K562 (cell line): Measurements from ENCODE around the gene TEX38. TPM values are rescaled to one million over a fixed set of nuclear protein-coding genes. Genes with fewer than 3 reads are reported as not detected.
"Not testable (repeated sequence)": the region's sequence is repeated elsewhere in the genome, so short reads cannot be mapped to it uniquely, and the experiment has no call there.

ENCODE experiments used
- ATAC-seq: fragments of 200-7000 bp; cut with Tn5 transposase; 3 replicates; pipeline ENCODE4 v1.9.1; 2020; ENCODE audit warnings: moderate library complexity
- BruUV-seq: library from RNA; stranded (reverse); fragments of 400-500 nt; replicated peaks from 2 replicates; lab custom pipeline; 2021; lab: Mats Ljungman, UMichigan
- CTCF ChIA-PET: fragments of 300-600 bp; formaldehyde crosslinking; extraction: SDS; loops from one replicate; lab custom pipeline; 2021; ENCODE audit warnings: low intra/inter-chr PET ratio; lab: Yijun Ruan, JAX
- POLR2A ChIA-PET: fragments of 300-600, 350-650 bp; sonication (Branson Sonifier 250); formaldehyde crosslinking; extraction: SDS; loops from one replicate; lab custom pipeline; 2021; ENCODE audit warnings: antibody characterized with exemption, inconsistent platforms; lab: Yijun Ruan, JAX
- DNase-seq, 4 experiments: peaks; one replicate each; pipeline versions ENCODE4 v3.0.0 to v3.0.0-alpha.2; 2011 to 2018; ENCODE audit warnings: low spot score in 3 of 4, mixed read lengths in 3 of 4; ENCODE audit errors: extremely low read depth in 1 of 4
- FAIRE-seq: peaks from 2 replicates; lab custom pipeline; 2011; peaks lifted over from hg19 to GRCh38; lab: Jason Lieb, UNC
- H2AFZ ChIP-seq: 2 replicates; pipeline ENCODE4 v1.6.0; 2011; ENCODE audit warnings: low read depth, low read length, control low read depth, inconsistent platforms
- H3K27ac ChIP-seq: fragments of 200-600 bp; 3 replicates; pipeline ENCODE4 v1.8.0; 2011; ENCODE audit warnings: low read depth, mild to moderate bottlenecking, control low read depth, inconsistent platforms, low read length, moderate library complexity, mixed read lengths; ENCODE audit errors: extremely low read depth
- H3K27me3 ChIP-seq, 2 experiments: fragments of 300-600 bp in 1 of 2; 2 replicates in 1 of 2; 3 replicates in 1 of 2; pipeline versions ENCODE4 v1.6.0 to v1.8.0; 2011; ENCODE audit warnings: inconsistent platforms in 2 of 2, low read length in 2 of 2, mild to moderate bottlenecking in 1 of 2, mixed read lengths in 1 of 2, moderate library complexity in 1 of 2; ENCODE audit not compliant: control insufficient read depth in 2 of 2, insufficient read depth in 2 of 2
- H3K36me3 ChIP-seq: fragments of 300-600 bp; 3 replicates; pipeline ENCODE4 v1.8.0; 2011; ENCODE audit warnings: mild to moderate bottlenecking, low read length, inconsistent platforms; ENCODE audit not compliant: control insufficient read depth, insufficient read depth
- H3K4me1 ChIP-seq, 2 experiments: fragments of 200-600 bp in 1 of 2; replicated peaks in 1 of 2; 2 replicates in 1 of 2; 3 replicates in 1 of 2; pipeline versions ENCODE4 v1.5.1 to v1.8.0; 2011; ENCODE audit warnings: inconsistent platforms in 2 of 2, low read length in 2 of 2, mild to moderate bottlenecking in 1 of 2, mixed read lengths in 1 of 2, moderate library complexity in 1 of 2; ENCODE audit not compliant: control insufficient read depth in 2 of 2, insufficient read depth in 2 of 2
- H3K4me2 ChIP-seq: 2 replicates; pipeline ENCODE4 v1.6.1; 2011; ENCODE audit warnings: low read length, control low read depth, inconsistent platforms, mixed read lengths; ENCODE audit not compliant: insufficient read depth
- H3K4me3 ChIP-seq: fragments of 200-600 bp; sonication (generic), shearing (Covaris generic); 2 replicates; pipeline ENCODE4 v1.5.1; 2016; ENCODE audit warnings: control low read depth, inconsistent platforms
- H3K79me2 ChIP-seq: fragments of 200-600 bp; 3 replicates; pipeline ENCODE4 v1.8.0; 2011; ENCODE audit warnings: low read length, inconsistent platforms; ENCODE audit not compliant: control insufficient read depth, insufficient read depth
- H3K9ac ChIP-seq, 2 experiments: 2 replicates each; pipeline versions ENCODE4 v1.6.0 to v1.6.1; 2011; ENCODE audit warnings: low read depth in 2 of 2, low read length in 2 of 2, control low read depth in 1 of 2, inconsistent platforms in 1 of 2, mild to moderate bottlenecking in 1 of 2, mixed read lengths in 1 of 2; ENCODE audit not compliant: insufficient read depth in 1 of 2
- H3K9me1 ChIP-seq: one replicate; pipeline ENCODE4 v1.6.0; 2011; ENCODE audit warnings: inconsistent platforms, mild to moderate bottlenecking, low read length, moderate library complexity; ENCODE audit not compliant: control insufficient read depth, insufficient read depth
- H3K9me3 ChIP-seq: replicated peaks from 2 replicates; pipeline ENCODE4 v1.5.1; 2011; ENCODE audit warnings: low read depth, low read length, inconsistent platforms; ENCODE audit not compliant: control insufficient read depth, insufficient read depth
- H4K20me1 ChIP-seq: replicated peaks from 2 replicates; pipeline ENCODE4 v1.6.1; 2011; ENCODE audit warnings: low read length, inconsistent platforms, mixed read lengths; ENCODE audit not compliant: control insufficient read depth, insufficient read depth
- AFF4 ChIP-seq: sonication (generic); formaldehyde crosslinking; IDR thresholded peaks from 2 replicates; pipeline ENCODE4 v1.8.0; 2023; ENCODE audit warnings: mild to moderate bottlenecking, missing genetic modification reagents
- FIP1L1 ChIP-seq: fragments of 200-400 bp; formaldehyde crosslinking; IDR thresholded peaks from 2 replicates; pipeline ENCODE4 v1.6.1; 2018; ENCODE audit warnings: mild to moderate bottlenecking, low read depth, low read length; ENCODE audit not compliant: poor library complexity, severe bottlenecking
- NR2F6 ChIP-seq: fragments of 450-650 bp; formaldehyde crosslinking; IDR thresholded peaks from 2 replicates; pipeline ENCODE4 v1.4.0; 2020; ENCODE audit warnings: mild to moderate bottlenecking
- PCBP1 ChIP-seq: fragments of 200-400 bp; formaldehyde crosslinking; IDR thresholded peaks from 2 replicates; pipeline ENCODE4 v1.6.1; 2018; ENCODE audit warnings: mild to moderate bottlenecking, low read depth, low read length; ENCODE audit not compliant: poor library complexity, severe bottlenecking
- SAFB2 ChIP-seq: fragments of 200-400 bp; formaldehyde crosslinking; IDR thresholded peaks from 2 replicates; pipeline ENCODE4 v1.6.1; 2018; ENCODE audit warnings: borderline replicate concordance, low read length, low read depth, moderate library complexity; ENCODE audit not compliant: severe bottlenecking
- SP1 ChIP-seq: sonication (generic); formaldehyde crosslinking; IDR thresholded peaks from 2 replicates; pipeline ENCODE4 v1.8.1; 2022; ENCODE audit warnings: mild to moderate bottlenecking, missing genetic modification reagents
- ZBTB34 ChIP-seq: fragments of 250-450 bp; sonication (Bioruptor Pico); IDR thresholded peaks from 2 replicates; pipeline ENCODE4 v1.8.0; 2021; ENCODE audit warnings: mild to moderate bottlenecking, moderate library complexity
- ZFPM2 ChIP-seq: fragments of 250-450 bp; sonication (Bioruptor Pico); IDR thresholded peaks from 2 replicates; pipeline ENCODE4 v1.5.1; 2022; ENCODE audit warnings: mild to moderate bottlenecking
- ZNF133 ChIP-seq: fragments of 250-450 bp; sonication (Bioruptor Pico); IDR thresholded peaks from 2 replicates; pipeline ENCODE4 v1.4.0; 2020; ENCODE audit warnings: mild to moderate bottlenecking
- ZNF146 ChIP-seq: IDR thresholded peaks from one replicate; pipeline ENCODE4 v1.6.1; 2018; ENCODE audit warnings: missing compliant biosample characterization; ENCODE audit not compliant: unreplicated experiment
- ZNF696 ChIP-seq: fragments of 250-450 bp; sonication (Bioruptor Pico); conservative IDR thresholded peaks from 2 replicates; pipeline ENCODE4 v1.4.0; 2020; ENCODE audit warnings: mild to moderate bottlenecking, moderate library complexity
- WGBS: fragments of 100-300 bp; shearing (Covaris generic); methylation state at CpG from one replicate; pipeline ENCODE4 v1.1.6; 2016; ENCODE audit warnings: low coverage, mixed read lengths; ENCODE audit not compliant: insufficient coverage; ENCODE audit errors: missing lambda C conversion rate; 5-methylcytosine and 5-hydroxymethylcytosine counted together
- in situ Hi-C: fragments of 300-500 bp; cut with MboI; formaldehyde crosslinking; loops from 4 replicates; pipeline ENCODE4 v1.15.0; 2018; ENCODE audit warnings: inconsistent platforms, mixed read lengths
- intact Hi-C: fragments of 100-400 bp; cut with micrococcal nuclease; formaldehyde crosslinking; loops from 2 replicates; pipeline ENCODE4 v1.14.2; 2022
- polyA plus RNA-seq, 8 experiments: library from polyadenylated mRNA; depleted of rRNA in 4 of 8; stranded (reverse) in 5 of 8; unstranded in 3 of 8; fragments of >200 nt; fragmentation: Nextera tagmentation in 2 of 8; fragmentation: Illumina TruSeq in 1 of 8; extraction: Ambion mirVana in 2 of 8; extraction: Trizol in 1 of 8; gene quantifications; 2 replicates each; pipeline versions ENCODE4 v1.2.1 to v1.2.3, GENCODE V29; 2011 to 2014; ENCODE audit warnings: inconsistent platforms in 1 of 8, missing spikeins in 1 of 8
- total RNA-seq, 7 experiments: library from RNA; depleted of rRNA in 6 of 7; stranded (reverse); fragments of >200 nt in 6 of 7; fragmentation: Illumina TruSeq in 2 of 7; extraction: Trizol in 2 of 7; gene quantifications; 2 replicates each; pipeline versions ENCODE4 v1.2.1 to v1.2.3, GENCODE V29; 2011 to 2021; ENCODE audit warnings: low replicate concordance in 1 of 7

TEX38 gene
- total and polyA plus RNA-seq, 9 of the 15 experiments (the other 6 are each of a cell fraction or from before 2014, with no cell fraction given) = not detected

GRCh38 chr1:46694676-46695075, 23.0 kb downstream of the TEX38 start:
- H3K4me1 ChIP-seq, in situ Hi-C loops, H3K9ac ChIP-seq, BruUV-seq, H2AFZ ChIP-seq, H4K20me1 ChIP-seq, H3K27ac ChIP-seq, H3K4me3 ChIP-seq, ATAC-seq, H3K27me3 ChIP-seq, H3K9me3 ChIP-seq, POLR2A ChIA-PET, DNase-seq, H3K79me2 ChIP-seq, FAIRE-seq, CTCF ChIA-PET, intact Hi-C loops, H3K4me2 ChIP-seq, H3K9me1 ChIP-seq: not testable (repeated sequence)
- 89% methylated on average over 3 of the region's 4 CpGs for WGBS
- peak; percentile 60 for TF ChIP-seq ZNF146 (CRISPR knock-in tag)
- H3K36me3 ChIP-seq = peaks cover 80% of the 10 kb centered on the region

GRCh38 chr1:46697053-46697452, 25.4 kb downstream of the TEX38 start:
- CTCF ChIA-PET = no interaction called here
- Histone ChIP-seq H3K9me1 (no peaks in the 10 kb centered on the region), H4K20me1 (no peaks in the 10 kb centered on the region; the same call in 1 of the 2 replicates), H3K9me3 (no peaks in the 10 kb centered on the region), H3K4me3 (no peak overlapping the region), H3K4me2 (no peak overlapping the region), H3K27ac (no peak overlapping the region), H3K9ac (no peak overlapping the region), H3K4me1 (no peaks in the 10 kb centered on the region), H3K79me2 (no peaks in the 10 kb centered on the region), H3K27me3 (no peaks in the 10 kb centered on the region), H2AFZ (no peak overlapping the region), H3K36me3 (peaks cover 75% of the 10 kb centered on the region)
- no peak for ATAC-seq
- intact Hi-C loops = no loop called here
- in situ Hi-C loops = no loop called here
- DNase-seq = no peak
- no peak for FAIRE-seq
- WGBS = 95% methylated on average over 2 of the region's 2 CpGs
- BruUV-seq = no TSS peak
- POLR2A ChIA-PET = interaction anchor here (0.9 kb wide), 1 partner anchor 20 kb away, joined by 6 read pairs; no protein-coding TSS in a partner anchor
- TF ChIP-seq NR2F6 (CRISPR knock-in tag) (no peak), ZBTB34 (no peak), SP1 (CRISPR knock-in tag) (no peak), PCBP1 (no peak), AFF4 (no peak), ZFPM2 (CRISPR knock-in tag) (no peak), ZNF133 (CRISPR knock-in tag) (no peak), FIP1L1 (no peak), ZNF696 (CRISPR knock-in tag) (no peak), SAFB2 (no peak)
